Testis (tissue), 3 donors: Measurements from ENCODE around the gene DNAJC24. TPM values are rescaled to one million over a fixed set of nuclear protein-coding genes. Genes with fewer than 3 reads are reported as not detected.

Experiments used
- DNase-seq: peaks from one replicate; pipeline ENCODE4 v3.0.0-alpha.2; 2019
- H3K27ac ChIP-seq, 2 donors: fragments of 200-600 bp; sonication (generic); one replicate each; pipeline ENCODE4 v1.5.1; 2019
- H3K27me3 ChIP-seq: fragments of 200-600 bp; sonication (generic); one replicate; pipeline ENCODE4 v1.5.1; 2019
- H3K36me3 ChIP-seq: fragments of 200-600 bp; sonication (generic); one replicate; pipeline ENCODE4 v1.5.1; 2017; ENCODE audit warnings: low read depth; ENCODE audit errors: missing control alignments
- H3K4me1 ChIP-seq: fragments of 200-600 bp; sonication (generic); one replicate; pipeline ENCODE4 v1.5.1; 2019
- H3K4me3 ChIP-seq, 2 donors: fragments of 200-600 bp; sonication (generic); one replicate each; pipeline ENCODE4 v1.5.1; 2017 to 2019
- H3K9me3 ChIP-seq: fragments of 200-600 bp; sonication (generic); one replicate; pipeline ENCODE4 v1.5.1; 2017
- CTCF ChIP-seq, 3 experiments: fragments of 450-650 bp in 2 of 3; fragments of 200-600 bp in 1 of 3; sonication (generic) in 1 of 3; IDR thresholded peaks; one replicate each; pipeline ENCODE4 v1.5.1; 2016 to 2019; ENCODE audit warnings: antibody characterized with exemption in 3 of 3, mild to moderate bottlenecking in 2 of 3, moderate library complexity in 1 of 3
- POLR2A ChIP-seq: fragments of 450-650 bp; IDR thresholded peaks from one replicate; pipeline ENCODE4 v1.6.1; 2017; ENCODE audit warnings: antibody characterized with exemption, mild to moderate bottlenecking, moderate library complexity
- WGBS, 2 donors: methylation state at CpG; one replicate each; pipeline ENCODE4 v1.1.5; 2018; 5-methylcytosine and 5-hydroxymethylcytosine counted together
- intact Hi-C: fragments of 100-400 bp; cut with DNase I; formaldehyde crosslinking; loops from one replicate; pipeline ENCODE4 v1.15.1; 2023; ENCODE audit warnings: low total_unique reads
- polyA plus RNA-seq: library from polyadenylated mRNA; stranded (reverse); fragments of 350-450 nt; fragmentation: Illumina TruSeq; extraction: RNeasy Lipid Tissue Mini Kit (QIAGEN cat#74804); gene quantifications from one replicate; pipeline ENCODE4 v1.2.3, GENCODE V29; 2014; ENCODE audit warnings: low read depth, low replicate concordance; ENCODE audit not compliant: insufficient read depth
- total RNA-seq, 2 donors: library from RNA; depleted of rRNA; stranded (reverse); fragments of >200 nt; gene quantifications; one replicate each; pipeline ENCODE4 v1.2.3, GENCODE V29; 2016

DNAJC24 gene
- total and polyA plus RNA-seq, 3 donors from 2014 or later: 18.5 to 28.2 (median 27.2) TPM

DNA sequence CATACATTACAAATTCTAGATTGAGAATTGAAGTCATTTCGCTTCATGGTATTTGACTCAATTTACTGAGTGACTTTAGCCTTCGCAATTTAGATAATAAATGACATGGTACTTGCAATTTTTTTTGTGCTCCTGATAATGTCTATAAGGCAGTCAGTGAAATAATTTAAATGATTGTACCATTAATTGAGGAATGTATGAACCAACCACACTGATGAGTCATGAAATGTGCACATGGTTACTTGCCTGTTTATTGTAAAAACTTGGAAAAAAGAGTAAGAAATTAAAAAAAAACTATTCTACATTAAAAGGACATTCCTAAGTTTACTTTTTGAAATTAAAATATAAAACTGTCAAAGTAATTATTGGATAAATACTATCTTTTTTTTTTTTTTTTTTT is 43.3 kb downstream of the DNAJC24 start:
- no peaks in the 10 kb centered on the region for H3K4me1 ChIP-seq
- no peak overlapping the region for H3K4me3 ChIP-seq
- no peaks in the 10 kb centered on the region for H3K36me3 ChIP-seq
- H3K27me3 ChIP-seq: no peaks in the 10 kb centered on the region
- intact Hi-C loops: no loop called here
- TF ChIP-seq CTCF (IDR thresholded peaks at IDR 0.05) (no peak), POLR2A (no peak)
- WGBS, 2 donors: 93 to 95% methylated on average over 2 of the region's 2 CpGs
- no peaks in the 10 kb centered on the region for H3K9me3 ChIP-seq
- DNase-seq: no peak
- no peak overlapping the region for H3K27ac ChIP-seq

DNA sequence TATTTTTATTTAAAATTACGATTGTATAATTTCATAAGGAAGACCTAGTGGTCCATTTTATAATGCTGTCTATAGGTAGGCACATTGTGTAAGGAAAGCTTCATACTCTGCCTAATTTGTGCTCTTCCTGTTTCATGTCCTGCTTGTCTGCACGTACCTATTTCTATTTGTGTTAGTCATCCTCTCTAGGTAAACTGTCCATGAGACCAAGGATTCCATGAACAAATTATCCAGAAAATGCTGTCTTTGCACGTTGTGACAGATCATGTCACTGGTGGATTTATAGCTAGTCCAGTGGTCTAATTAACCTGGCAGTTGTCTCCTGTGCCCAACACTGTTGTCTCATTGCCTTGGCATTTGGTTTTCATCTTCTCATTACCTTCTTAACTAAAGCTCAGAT is 44.7 kb downstream of the DNAJC24 start:
- DNase-seq: no peak
- no peaks in the 10 kb centered on the region for H3K27me3 ChIP-seq
- no peaks in the 10 kb centered on the region for H3K4me1 ChIP-seq
- H3K36me3 ChIP-seq: no peaks in the 10 kb centered on the region
- no peaks in the 10 kb centered on the region for H3K9me3 ChIP-seq
- TF ChIP-seq CTCF (IDR thresholded peaks at IDR 0.05) (no peak), POLR2A (no peak)
- H3K4me3 ChIP-seq: no peak overlapping the region
- WGBS, 2 donors: 76 to 87% methylated on average over 3 of the region's 3 CpGs
- no peak overlapping the region for H3K27ac ChIP-seq
- intact Hi-C loops: no loop called here

DNA sequence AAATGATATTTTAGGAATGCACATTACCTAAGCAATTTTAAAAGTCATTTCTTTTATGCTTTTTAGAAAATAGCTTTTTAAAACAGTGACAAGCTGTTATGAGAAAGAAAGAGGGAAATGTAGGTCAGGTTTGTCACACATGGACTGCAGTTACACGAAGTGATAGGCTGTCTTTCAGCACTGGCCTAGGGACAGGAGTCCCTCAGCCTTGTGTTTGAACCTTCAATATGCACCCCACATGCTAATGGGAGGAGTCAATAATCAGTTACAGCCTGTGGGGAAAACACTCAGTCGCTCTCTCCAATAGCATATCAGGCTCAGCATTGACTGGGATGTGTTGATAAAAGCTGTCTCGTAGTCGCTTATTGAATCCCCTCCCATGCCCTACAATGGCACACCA is 45.8 kb downstream of the DNAJC24 start:
- WGBS, 2 donors: 73 to 90% methylated on average over 4 of the region's 4 CpGs
- intact Hi-C loops: no loop called here
- H3K9me3 ChIP-seq: no peaks in the 10 kb centered on the region

GRCh38 chr11:31417357-31417756 is 47.7 kb downstream of the DNAJC24 start:
- H3K27me3 ChIP-seq: no peaks in the 10 kb centered on the region
- TF ChIP-seq POLR2A: no peak
- no peak for TF ChIP-seq CTCF (IDR thresholded peaks at IDR 0.05)
- no peak for DNase-seq
- no peak overlapping the region for H3K27ac ChIP-seq
- intact Hi-C loops: no loop called here
- no peak overlapping the region for H3K4me3 ChIP-seq
- WGBS, 2 donors: 90 to 97% methylated on average over 1 of the region's 1 CpG
- no peaks in the 10 kb centered on the region for H3K9me3 ChIP-seq
- H3K36me3 ChIP-seq: no peaks in the 10 kb centered on the region
- H3K4me1 ChIP-seq: no peaks in the 10 kb centered on the region

More for the DNA sequence above, 45.8 kb downstream of the DNAJC24 start:
- no peaks in the 10 kb centered on the region for H3K27me3 ChIP-seq
- no peak for DNase-seq
- no peak overlapping the region for H3K4me3 ChIP-seq
- no peaks in the 10 kb centered on the region for H3K4me1 ChIP-seq
- TF ChIP-seq POLR2A (no peak), CTCF (IDR thresholded peaks at IDR 0.05) (no peak)
- no peak overlapping the region for H3K27ac ChIP-seq
- H3K36me3 ChIP-seq: no peaks in the 10 kb centered on the region

GRCh38 chr11:31417816-31418215 is 48.2 kb downstream of the DNAJC24 start:
- Histone ChIP-seq H3K4me3 (no peak overlapping the region), H3K27ac (no peak overlapping the region), H3K27me3 (no peaks in the 10 kb centered on the region), H3K4me1 (no peaks in the 10 kb centered on the region), H3K9me3 (no peaks in the 10 kb centered on the region), H3K36me3 (no peaks in the 10 kb centered on the region)
- 93 to 94% methylated on average over 2 of the region's 2 CpGs for WGBS, 2 donors
- no peak for DNase-seq
- intact Hi-C loops: no loop called here
- TF ChIP-seq POLR2A (no peak), CTCF (IDR thresholded peaks at IDR 0.05) (no peak)
